ENCODE data around the gene CDKN2A.

DNA sequence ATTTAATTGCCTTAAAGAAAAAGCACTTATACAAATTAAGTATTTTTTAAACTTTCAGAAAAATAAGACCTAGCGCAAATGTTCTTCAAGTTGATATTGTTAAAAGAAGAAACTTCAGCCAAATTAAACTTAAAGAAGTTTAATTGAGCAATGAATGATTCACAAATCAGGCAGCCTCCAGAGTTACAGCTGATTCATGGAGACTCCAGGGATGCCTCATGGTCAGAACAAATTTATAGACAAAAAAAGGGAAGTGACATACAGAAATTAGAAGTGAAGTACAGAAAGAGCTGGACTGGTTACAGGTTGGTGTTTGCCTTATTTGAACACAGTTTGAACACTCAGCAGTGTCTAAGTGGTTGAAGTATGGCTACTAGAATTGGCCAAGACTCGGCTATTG lies 60.3 kb downstream of the CDKN2A start:
- TF ChIP-seq POLR2AphosphoS5 (IDR thresholded peaks at IDR 0.05; ENCODE audit: low read depth, low read length) = no peak
- TF ChIP-seq CTCF (IDR thresholded peaks at IDR 0.05) = no peak
- no peak for TF ChIP-seq NFIC (IDR thresholded peaks at IDR 0.05; ENCODE audit: borderline replicate concordance)
- no peak for TF ChIP-seq YY1 (IDR thresholded peaks at IDR 0.05; ENCODE audit: low read depth)
- TF ChIP-seq JUND (IDR thresholded peaks at IDR 0.05) = no peak
- TF ChIP-seq, protein P1, sequence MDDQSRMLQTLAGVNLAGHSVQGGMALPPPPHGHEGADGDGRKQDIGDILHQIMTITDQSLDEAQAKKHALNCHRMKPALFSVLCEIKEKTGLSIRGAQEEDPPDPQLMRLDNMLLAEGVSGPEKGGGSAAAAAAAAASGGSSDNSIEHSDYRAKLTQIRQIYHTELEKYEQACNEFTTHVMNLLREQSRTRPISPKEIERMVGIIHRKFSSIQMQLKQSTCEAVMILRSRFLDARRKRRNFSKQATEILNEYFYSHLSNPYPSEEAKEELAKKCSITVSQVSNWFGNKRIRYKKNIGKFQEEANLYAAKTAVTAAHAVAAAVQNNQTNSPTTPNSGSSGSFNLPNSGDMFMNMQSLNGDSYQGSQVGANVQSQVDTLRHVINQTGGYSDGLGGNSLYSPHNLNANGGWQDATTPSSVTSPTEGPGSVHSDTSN (IDR thresholded peaks at IDR 0.05) = no peak

All from SK-N-SH (cell line).